ENCODE results near the gene ANKZF1. TPM values are rescaled to one million over a fixed set of nuclear protein-coding genes. Genes with fewer than 3 reads are reported as not detected.

The ANKZF1 gene
- total and polyA plus RNA-seq, 2 of the 8 experiments (the other 6 are each of a cell fraction or from before 2014, with no cell fraction given), result 32.5 to 50.1 TPM

- H3K4me1 ChIP-seq (replicated peaks in 1 of 4; ENCODE audit: control insufficient read depth in 3 of 4, insufficient read depth in 4 of 4, low read length in 3 of 4), result peaks cover 0 to 7% (median 6%) of the 10 kb centered on the region in 4 experiments; a peak in 6 of 7 replicates
- ChIA-PET CTCF (ENCODE audit: partially characterized antibody) (interaction anchor here (0.8 to 3.9 kb wide), 7 partner anchors 10 to 97 kb away, joined by 3 to 18 read pairs (median 3); partner anchors contain the start of genes SLC23A3 and ZFAND2B), POLR2A (ENCODE audit: partially characterized antibody) (interaction anchor here (1.0 to 2.8 kb wide), 4 partner anchors 12 to 72 kb away, joined by 3 to 11 read pairs (median 4); partner anchors contain the start of gene TUBA4B)
- peaks cover 0 to 8% of the 10 kb centered on the region in 2 experiments; a peak in 1 of 4 replicates for H3K79me2 ChIP-seq (ENCODE audit: control insufficient read depth in 1 of 2, insufficient read depth in 2 of 2, low read length in 2 of 2)
- H3K9me3 ChIP-seq (ENCODE audit: insufficient read depth in 2 of 2, low read depth in 1 of 2, low read length in 1 of 2), result no peaks in the 10 kb centered on the region
- DNase-seq (ENCODE audit: low read depth in 1 of 2, low spot score in 2 of 2), result no peak
- H3K9ac ChIP-seq (replicated peaks in 1 of 4; ENCODE audit: extremely low read depth in 1 of 4, low read depth in 3 of 4, low read length in 3 of 4), result no peak overlapping the region
- no peak overlapping the region for H3K14ac ChIP-seq (ENCODE audit: insufficient read length)
- H3K4ac ChIP-seq (replicated peaks; ENCODE audit: insufficient read length, low read depth, low read length), result no peak overlapping the region
- no peak overlapping the region for H2BK5ac ChIP-seq (ENCODE audit: low read depth, low read length)
- no peak for FAIRE-seq
- H4K5ac ChIP-seq (ENCODE audit: insufficient read length, low read depth, low read length), result no peak overlapping the region
- no peak overlapping the region for H4K8ac ChIP-seq (ENCODE audit: extremely low read depth, insufficient read depth, low read length)
- no peak overlapping the region for H3K56ac ChIP-seq (replicated peaks; ENCODE audit: insufficient read length, low read depth, low read length)
- no peak overlapping the region for H3K4me2 ChIP-seq (ENCODE audit: insufficient read depth in 1 of 2, low read depth in 2 of 2, low read length in 2 of 2)
- H3K18ac ChIP-seq (ENCODE audit: extremely low read depth, low read length), result no peak overlapping the region
- H2AFZ ChIP-seq (ENCODE audit: low read length), result no peak overlapping the region
- WGBS, 2 experiments (ENCODE audit: extremely low coverage in 1 of 2, insufficient coverage in 1 of 2, insufficient read length in 1 of 2, insufficient replicate concordance in 2 of 2, low coverage in 1 of 2, low lambda C conversion rate in 2 of 2, missing lambda C conversion rate in 1 of 2), result 85% methylated on average over 5 of the region's 5 CpGs; no CpG with 5 or more reads in 1 of the 2 experiments
- no peak overlapping the region for H3K4me3 ChIP-seq (ENCODE audit: extremely low read depth in 1 of 4, insufficient read depth in 2 of 4, low read depth in 3 of 4, low read length in 4 of 4)
- peaks cover 0 to 4% of the 10 kb centered on the region in 2 experiments for H4K20me1 ChIP-seq (replicated peaks in 1 of 2; ENCODE audit: control insufficient read depth in 1 of 2, insufficient read depth in 2 of 2, low read length in 2 of 2)
- H4K91ac ChIP-seq (replicated peaks; ENCODE audit: insufficient read length, low read length), result no peak overlapping the region
- no peak overlapping the region for H2BK12ac ChIP-seq (ENCODE audit: low read depth, low read length)
- no peaks in the 10 kb centered on the region for H3K27me3 ChIP-seq (replicated peaks in 1 of 4; ENCODE audit: control insufficient read depth in 3 of 4, extremely low read depth in 1 of 4, insufficient read depth in 3 of 4, low read length in 3 of 4)
- no peak overlapping the region for H2AK5ac ChIP-seq (ENCODE audit: low read depth, low read length)
- H3K23me2 ChIP-seq (ENCODE audit: low read depth, low read length), result peaks cover 11% of the 10 kb centered on the region; the same call in 1 of the 2 replicates
- H3K79me1 ChIP-seq (ENCODE audit: low read depth, low read length), result peaks cover 6% of the 10 kb centered on the region
- H3K27ac ChIP-seq (ENCODE audit: low read depth, low read length), result no peak overlapping the region
- no peak overlapping the region for H3K23ac ChIP-seq (ENCODE audit: insufficient read length)
- H2BK15ac ChIP-seq (ENCODE audit: low read length), result no peak overlapping the region
- no peak overlapping the region for H2BK120ac ChIP-seq (replicated peaks; ENCODE audit: low read depth, low read length)
- peaks cover 6 to 37% (median 22%) of the 10 kb centered on the region in 4 experiments; a peak in 6 of 8 replicates for H3K36me3 ChIP-seq (ENCODE audit: control insufficient read depth in 2 of 4, insufficient read depth in 4 of 4, low read length in 3 of 4)
- H2BK20ac ChIP-seq (ENCODE audit: low read length), result no peak overlapping the region
- TF ChIP-seq CBX5 (IDR thresholded peaks at IDR 0.05; ENCODE audit: low read depth, low read length), result no peak
- TF ChIP-seq MAX (IDR thresholded peaks at IDR 0.05), result no peak
- no peak for TF ChIP-seq HDAC6 (IDR thresholded peaks at IDR 0.05; ENCODE audit: low read depth, low read length)
Measured at GRCh38 chr2:219180961-219181360, 48.6 kb upstream of the ANKZF1 start.
